GM19463 (cell line): Measurements from ENCODE around the gene BUD23.
"Not testable (repeated sequence)": the region's sequence is repeated elsewhere in the genome, so short reads cannot be mapped to it uniquely, and the experiment has no call there.

Experiments used
- ATAC-seq: cut with Tn5 transposase; IDR thresholded peaks from one replicate; pipeline ENCODE4 v1.9.1; 2021; ENCODE audit warnings: mild to moderate bottlenecking, moderate library complexity; ENCODE audit not compliant: unreplicated experiment

BUD23 gene

DNA sequence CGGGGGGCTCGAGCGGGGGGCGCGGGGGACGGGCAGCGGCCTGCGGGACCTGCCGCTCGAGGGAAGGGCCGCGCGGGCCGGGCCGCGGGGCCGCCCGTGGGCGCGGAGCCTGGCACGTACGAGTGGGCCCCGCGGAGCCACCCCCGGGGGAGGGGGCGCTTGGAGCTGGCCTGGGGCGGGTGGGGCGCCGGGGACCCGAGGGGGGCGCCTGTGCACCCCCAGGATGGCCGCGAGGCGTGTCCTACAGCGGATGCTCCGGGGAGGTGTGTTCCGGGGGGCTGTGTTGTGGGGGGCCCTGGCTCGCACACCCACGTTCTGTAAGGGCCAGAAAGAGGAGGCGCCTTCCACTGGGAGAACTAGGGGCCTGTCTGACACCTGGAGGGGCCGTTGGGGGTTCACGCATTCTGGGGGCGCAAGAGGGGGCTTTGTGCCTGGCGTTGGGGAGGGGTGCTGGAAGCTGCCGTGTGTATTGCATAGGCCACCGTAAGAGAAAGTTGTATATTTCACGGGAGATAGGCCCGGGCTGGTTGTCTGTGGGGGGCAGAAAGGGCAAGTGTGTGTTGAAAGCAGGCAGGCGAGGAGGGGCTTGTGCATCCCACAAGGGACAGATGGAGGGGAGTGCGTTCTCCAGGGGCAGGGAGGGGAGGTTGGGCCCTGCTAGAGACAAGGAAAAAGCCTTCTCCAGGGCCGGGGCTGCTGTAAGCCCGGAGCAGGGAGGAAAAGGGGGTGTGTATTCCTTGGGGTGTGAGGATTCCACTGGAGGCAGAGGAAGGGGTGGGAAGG is 15.1 kb upstream of the BUD23 start:
- ATAC-seq: peak; percentile 8

GRCh38 chr7:73668886-73669230 is 14.5 kb upstream of the BUD23 start:
- no peak for ATAC-seq

DNA sequence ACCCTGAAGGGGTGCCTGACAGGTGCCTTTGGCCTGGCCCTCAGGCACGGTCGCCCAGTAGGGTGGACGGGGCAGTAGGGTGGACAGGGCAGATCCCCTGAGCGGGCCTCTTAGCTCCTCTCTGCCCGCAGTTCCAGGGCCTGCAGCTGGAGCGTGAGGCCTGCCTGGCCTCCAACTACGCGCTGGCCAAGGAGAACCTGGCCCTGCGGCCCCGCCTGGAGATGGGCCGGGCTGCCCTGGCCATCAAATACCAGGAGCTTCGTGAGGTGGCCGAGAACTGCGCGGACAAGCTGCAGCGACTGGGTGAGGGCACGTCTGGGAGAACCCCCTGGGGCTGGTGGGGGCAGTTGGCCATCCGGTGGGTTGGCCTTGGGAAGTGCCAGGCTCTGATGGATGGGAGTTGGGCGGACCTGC is 14.1 kb upstream of the BUD23 start:
- ATAC-seq: no peak

DNA sequence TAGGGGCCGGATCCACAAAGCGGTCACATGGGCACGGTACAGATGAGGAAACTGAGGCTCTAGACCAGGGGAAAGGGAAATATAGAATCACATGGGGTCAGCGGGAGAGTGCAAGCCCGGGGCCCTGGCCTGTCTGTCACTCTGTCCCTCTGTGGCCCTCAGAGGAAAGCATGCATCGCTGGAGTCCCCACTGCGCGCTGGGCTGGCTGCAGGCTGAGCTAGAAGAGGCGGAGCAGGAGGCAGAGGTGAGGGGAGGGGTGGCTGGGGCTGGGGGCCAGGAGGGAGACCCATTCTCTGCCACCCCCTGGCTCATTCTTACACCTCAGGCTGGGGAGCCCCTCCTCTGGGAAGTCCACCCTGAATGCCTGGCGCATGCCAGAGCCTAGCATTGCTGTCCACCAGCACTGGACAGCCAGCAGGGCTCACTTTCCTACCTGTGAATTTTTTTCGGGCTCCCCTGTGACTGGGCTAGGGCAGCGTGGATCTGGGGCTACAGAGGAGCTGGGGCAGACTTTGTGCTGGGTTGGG is 13.5 kb upstream of the BUD23 start:
- ATAC-seq: no peak

- no peak for ATAC-seq
Observed at GRCh38 chr7:73671322-73671661, 12.1 kb upstream of the BUD23 start.

- no peak for ATAC-seq
Observed at GRCh38 chr7:73671857-73672445, 11.4 kb upstream of the BUD23 start.

- ATAC-seq: no peak
Observed at GRCh38 chr7:73674468-73675124, 8.8 kb upstream of the BUD23 start.

DNA sequence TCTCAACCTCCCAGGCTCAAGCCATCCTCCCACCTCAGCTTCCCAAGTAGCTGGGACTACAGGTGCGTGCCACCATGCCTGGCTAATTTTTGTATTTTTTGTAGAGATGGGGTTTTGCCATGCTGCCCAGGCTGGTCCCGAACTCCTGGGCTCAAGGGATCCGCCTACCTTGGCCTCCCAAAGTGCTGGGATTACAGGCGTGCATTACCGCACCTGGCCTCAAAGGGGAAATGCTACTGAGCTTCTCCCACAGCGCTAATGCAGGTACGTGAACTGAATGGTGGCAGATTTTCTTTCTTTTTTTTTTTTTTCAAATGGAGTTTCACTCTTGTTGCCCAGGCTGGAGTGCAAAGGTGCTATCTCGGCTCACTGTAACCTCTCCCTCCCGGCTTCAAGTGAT is 7.3 kb upstream of the BUD23 start:
- ATAC-seq: not testable (repeated sequence)

DNA sequence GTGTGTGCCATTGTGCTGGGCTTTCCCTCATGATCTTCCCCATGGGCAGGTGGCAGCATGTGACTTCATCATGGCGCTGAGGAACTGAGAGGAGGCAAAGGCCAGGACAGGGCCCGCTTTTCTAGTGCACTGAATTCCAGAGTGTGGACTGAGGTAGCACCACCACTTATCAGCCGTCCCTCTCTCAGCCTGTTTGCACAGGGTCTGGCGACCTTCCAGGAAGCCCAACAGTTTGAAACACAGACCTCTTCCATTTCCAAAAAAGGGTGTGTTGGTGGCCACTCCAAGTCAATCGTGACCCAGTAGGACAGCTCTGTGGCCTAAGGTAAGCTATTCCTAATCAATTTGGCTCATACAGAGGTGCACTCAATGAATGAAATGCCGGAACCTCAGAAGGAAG is 4.5 kb upstream of the BUD23 start:
- no peak for ATAC-seq

DNA sequence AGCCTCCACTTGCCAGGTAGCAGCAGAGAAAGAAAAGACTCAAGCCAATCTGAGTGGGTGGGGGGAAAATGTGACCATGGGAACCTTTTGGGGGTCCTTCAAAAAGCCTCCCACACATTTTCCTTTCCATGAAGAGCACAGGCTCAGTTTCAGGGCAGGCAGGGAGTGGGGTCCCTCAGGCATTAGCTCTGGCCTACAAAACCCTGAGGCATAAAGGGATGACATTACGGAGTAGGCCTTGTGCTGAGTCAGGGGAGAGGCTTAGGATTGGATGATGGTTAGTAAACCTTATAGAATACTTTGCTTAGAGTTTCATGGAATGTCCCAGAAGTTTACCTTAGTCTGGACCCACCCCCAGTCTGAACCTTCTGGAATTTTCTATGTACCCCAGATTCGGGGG is 3.7 kb upstream of the BUD23 start:
- ATAC-seq: no peak

DNA sequence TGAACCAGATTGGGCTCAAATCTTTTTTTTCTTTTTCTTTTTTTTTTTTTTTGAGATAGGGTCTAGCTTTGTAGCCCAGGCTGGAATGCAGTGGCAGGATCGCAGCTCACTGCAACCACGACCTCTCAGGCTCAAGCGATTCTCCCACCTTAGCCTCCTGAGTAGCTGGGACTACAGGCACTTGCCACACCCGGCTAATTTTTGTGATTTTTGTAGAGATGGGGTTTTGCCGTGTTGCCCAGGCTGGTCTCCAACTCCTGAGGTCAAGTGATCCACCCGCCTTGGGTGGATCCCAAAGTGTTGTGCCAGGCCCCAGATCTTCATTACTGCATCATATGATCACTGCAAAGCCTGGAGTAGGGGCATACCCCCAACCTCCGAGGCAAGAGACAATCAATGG is 2.9 kb upstream of the BUD23 start:
- ATAC-seq: no peak

- ATAC-seq: no peak
Observed at GRCh38 chr7:73681031-73681430, 2.4 kb upstream of the BUD23 start.

GRCh38 chr7:73682745-73683055 is 697 bp upstream of the BUD23 start:
- no peak for ATAC-seq

DNA sequence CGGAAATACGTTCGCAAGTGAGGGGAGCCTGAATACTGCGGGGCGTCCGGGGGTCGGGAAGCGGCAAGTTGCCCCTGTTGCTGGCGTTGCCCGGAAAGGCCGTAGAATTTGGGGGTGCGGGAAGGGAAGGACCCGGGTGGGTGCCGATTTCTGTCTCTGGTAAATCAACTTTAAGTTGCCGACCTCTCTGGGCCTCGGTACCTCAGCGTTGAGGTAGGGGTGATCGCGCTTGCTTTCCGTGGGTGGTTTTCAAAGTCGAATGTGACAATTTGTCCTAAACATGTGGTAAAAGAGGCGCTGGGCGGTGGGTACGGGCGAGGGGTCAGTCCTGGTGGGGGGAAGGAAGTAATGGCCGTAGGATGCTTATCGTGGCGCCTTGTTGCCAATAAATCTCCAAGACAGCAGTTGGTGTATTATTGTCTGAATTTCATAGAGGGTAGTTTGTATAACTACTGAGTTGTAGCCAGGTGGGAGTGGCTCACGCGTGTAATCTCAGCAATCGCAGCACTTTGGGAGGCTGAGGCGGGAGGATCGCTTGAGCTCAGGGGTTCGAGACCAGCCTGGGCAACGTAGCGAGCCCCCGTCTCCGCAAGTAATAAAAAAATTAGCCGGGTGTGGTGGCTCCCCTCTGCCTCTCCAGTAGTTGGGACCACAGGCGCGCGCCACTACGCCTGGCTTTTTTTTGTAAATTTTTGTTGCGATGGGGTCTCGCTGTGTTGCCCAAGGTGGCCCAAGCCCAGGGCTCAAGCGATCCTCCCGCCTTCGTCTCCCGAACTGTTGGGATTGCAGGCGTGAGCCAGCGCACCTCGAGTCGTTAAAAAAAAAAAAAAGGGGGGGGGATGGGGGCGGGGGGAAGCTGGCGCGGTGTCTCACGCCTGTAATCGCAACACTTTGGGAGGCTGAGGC is 644 bp downstream of the BUD23 start:
- no peak for ATAC-seq

DNA sequence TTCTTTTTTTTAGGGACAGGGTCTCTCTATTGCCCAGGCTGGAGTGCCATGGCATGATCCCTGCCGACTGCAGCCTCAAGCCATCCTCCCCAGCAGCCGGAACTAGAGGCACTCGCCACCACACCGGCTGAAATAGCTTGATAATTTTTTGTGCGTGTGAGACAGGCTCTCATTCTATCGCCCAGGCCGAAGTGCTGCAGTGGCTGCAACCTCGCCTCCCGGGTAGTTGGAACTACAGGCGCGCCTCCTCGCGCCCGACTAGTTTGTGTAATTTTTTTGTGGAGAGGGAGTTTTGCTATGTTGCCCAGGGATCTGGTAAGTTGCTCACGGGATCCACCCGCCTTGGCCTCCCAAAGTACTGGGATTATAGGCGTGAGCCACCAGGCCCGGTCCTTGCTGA is 1.9 kb downstream of the BUD23 start:
- no peak for ATAC-seq

DNA sequence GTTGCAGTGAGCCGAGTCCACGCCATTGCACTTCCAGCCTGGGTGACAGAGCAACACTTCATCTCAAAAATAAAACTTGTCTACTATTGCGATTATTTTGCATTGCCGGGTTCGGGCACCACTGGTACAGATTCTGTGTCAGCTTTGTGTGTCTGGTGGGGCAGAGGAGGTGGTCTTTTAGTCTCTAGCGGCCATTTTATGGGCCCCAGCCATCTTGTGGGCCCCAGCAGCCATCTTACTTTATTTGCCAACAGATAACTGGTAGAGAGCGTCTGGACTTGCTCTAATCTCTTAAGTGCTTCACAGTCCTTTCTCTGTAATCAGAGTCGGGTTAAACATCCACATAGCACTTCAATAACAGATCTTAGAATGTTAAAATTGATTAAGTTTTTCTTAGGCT is 4.9 kb downstream of the BUD23 start:
- no peak for ATAC-seq

GRCh38 chr7:73690646-73691045 is 7.2 kb downstream of the BUD23 start:
- no peak for ATAC-seq

DNA sequence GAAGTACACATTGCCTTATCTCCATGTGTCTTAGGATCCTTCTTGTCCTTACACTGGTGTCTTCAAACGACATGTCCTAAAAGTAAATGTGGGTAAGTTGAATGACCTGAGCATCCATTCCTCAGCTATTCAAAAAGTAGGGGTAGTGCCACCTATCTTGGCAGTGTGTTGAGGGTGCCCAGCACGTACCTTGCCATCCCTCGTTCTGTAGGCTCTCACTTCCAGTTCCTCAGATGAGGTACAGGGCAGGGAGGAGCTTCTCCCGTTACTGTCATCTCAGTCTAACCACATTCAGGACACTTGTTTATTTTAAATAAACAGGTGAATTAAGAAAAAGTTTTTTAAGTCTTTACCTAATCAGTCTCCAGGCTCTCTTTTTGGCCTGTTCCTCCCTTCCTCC is 13.0 kb downstream of the BUD23 start:
- ATAC-seq: no peak

GRCh38 chr7:73698410-73698809 is 15.0 kb downstream of the BUD23 start:
- no peak for ATAC-seq

DNA sequence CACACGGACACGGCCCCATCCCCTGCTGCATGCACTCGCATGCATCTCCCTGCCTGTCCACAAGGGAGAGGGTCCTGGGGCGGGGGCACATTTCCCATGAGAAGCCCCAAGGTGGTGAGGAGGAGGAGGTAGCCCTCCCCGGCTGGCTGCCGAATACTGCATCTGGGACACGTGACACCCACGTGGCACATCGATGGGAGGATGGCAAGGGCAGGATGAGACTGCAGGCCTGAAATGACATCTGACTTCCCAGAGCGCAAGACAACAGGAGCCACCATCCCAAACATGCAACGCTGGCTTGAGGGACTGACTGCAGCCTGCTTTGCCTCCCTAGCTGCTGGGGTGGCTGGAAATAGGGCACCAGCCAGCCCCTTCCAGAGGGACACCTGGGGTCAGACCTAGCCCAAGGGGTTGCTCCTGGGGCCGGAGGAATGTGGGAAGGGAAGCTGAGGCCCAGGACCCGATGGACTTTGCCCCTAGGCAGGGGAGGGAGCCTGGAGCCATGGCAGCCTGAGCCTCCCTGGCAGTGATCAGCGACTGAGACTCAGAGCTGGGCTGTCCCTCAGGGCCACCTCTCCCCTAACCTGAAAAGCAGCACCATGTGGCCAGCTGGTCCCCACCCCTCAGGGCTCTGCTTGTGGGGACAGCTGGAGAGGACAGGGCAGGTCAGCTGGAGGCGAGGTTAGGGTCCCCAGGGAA is 16.1 kb downstream of the BUD23 start:
- no peak for ATAC-seq

DNA sequence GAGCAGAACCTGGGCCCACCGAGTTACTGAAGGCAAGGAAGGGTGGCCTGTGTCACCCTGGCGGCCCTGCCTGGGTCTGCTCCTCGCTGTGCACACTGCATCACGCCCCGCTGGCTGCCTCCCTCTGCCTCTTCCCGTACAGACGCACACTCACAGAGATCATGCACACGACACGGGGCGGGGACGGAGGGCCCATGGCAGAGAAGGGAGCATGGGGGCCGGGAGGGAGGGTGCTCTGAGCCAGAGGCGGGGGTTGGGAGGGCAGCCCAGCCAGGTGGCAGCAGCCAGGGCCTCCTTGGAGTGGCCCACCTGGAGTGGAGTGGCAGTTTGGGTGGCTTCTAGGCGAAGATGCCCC is 16.6 kb downstream of the BUD23 start:
- no peak for ATAC-seq
